ENCODE results near the gene TTC7B. TPM values are rescaled to one million over a fixed set of nuclear protein-coding genes. Genes with fewer than 3 reads are reported as not detected.

Gene TTC7B
- total and polyA plus RNA-seq, 2 donors (not counting 1 experiment from before 2014, with no cell fraction given), result 18.8 to 37.5 TPM

GRCh38 chr14:90740946-90741681 lies 75.1 kb downstream of the TTC7B start:
- DNase-seq (ENCODE audit: low read depth in 2 of 2), result no peak
- H3K4me1 ChIP-seq (ENCODE audit: control insufficient read depth, extremely low read depth, insufficient read depth, low read length), result no peaks in the 10 kb centered on the region
- no peak overlapping the region for H3K4me2 ChIP-seq (ENCODE audit: extremely low read depth, insufficient read depth, low read length)
- H3K9ac ChIP-seq (ENCODE audit: insufficient read depth, low read length), result no peak overlapping the region
- H2AFZ ChIP-seq (ENCODE audit: low read length), result no peak overlapping the region
- no peak overlapping the region for H3K4me3 ChIP-seq (replicated peaks in 1 of 4; ENCODE audit: control extremely low read depth in 1 of 4, insufficient read depth in 1 of 4, low read depth in 3 of 4, low read length in 4 of 4)
- H4K20me1 ChIP-seq (ENCODE audit: control insufficient read depth, extremely low read depth, insufficient read depth, low read length), result no peaks in the 10 kb centered on the region
- no peaks in the 10 kb centered on the region for H3K36me3 ChIP-seq (ENCODE audit: control insufficient read depth, insufficient read depth, low read length)
- no peaks in the 10 kb centered on the region for H3K27me3 ChIP-seq (ENCODE audit: control insufficient read depth, insufficient read depth, low read length)
- H3K79me2 ChIP-seq (ENCODE audit: control insufficient read depth, insufficient read depth, low read length), result no peaks in the 10 kb centered on the region
- H3K27ac ChIP-seq (ENCODE audit: insufficient read depth, low read length), result no peak overlapping the region
- no peak for TF ChIP-seq EZH2 (IDR thresholded peaks at IDR 0.05; ENCODE audit: low read length, missing control alignments)
- TF ChIP-seq, protein P1, sequence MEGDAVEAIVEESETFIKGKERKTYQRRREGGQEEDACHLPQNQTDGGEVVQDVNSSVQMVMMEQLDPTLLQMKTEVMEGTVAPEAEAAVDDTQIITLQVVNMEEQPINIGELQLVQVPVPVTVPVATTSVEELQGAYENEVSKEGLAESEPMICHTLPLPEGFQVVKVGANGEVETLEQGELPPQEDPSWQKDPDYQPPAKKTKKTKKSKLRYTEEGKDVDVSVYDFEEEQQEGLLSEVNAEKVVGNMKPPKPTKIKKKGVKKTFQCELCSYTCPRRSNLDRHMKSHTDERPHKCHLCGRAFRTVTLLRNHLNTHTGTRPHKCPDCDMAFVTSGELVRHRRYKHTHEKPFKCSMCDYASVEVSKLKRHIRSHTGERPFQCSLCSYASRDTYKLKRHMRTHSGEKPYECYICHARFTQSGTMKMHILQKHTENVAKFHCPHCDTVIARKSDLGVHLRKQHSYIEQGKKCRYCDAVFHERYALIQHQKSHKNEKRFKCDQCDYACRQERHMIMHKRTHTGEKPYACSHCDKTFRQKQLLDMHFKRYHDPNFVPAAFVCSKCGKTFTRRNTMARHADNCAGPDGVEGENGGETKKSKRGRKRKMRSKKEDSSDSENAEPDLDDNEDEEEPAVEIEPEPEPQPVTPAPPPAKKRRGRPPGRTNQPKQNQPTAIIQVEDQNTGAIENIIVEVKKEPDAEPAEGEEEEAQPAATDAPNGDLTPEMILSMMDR (conservative IDR thresholded peaks at IDR 0.05 in 1 of 2, IDR thresholded peaks at IDR 0.05 in 1 of 2; ENCODE audit: low read depth in 1 of 2, low read length in 2 of 2), result no peak
- H3K9me3 ChIP-seq (ENCODE audit: control insufficient read depth, insufficient read depth, low read depth, low read length), result no peaks in the 10 kb centered on the region

DNA sequence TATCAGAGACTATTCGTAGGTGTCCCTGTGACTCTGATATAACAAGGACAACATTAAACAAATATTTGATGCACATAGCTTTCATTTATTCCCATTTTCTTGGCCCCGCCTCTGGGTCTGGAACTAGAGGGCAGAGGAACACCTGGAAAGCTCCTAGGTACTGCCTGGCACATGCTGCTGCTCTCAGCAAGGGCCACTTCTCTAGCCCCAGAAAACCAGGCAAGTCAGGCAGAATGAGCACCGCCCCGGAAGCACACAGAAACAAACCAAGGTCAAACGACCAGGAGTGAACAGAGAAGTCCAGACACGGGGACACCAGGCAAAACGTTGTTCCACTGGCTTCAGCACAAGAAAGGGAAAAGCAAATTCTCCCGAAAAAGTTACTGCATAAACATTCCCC lies 76.1 kb downstream of the TTC7B start:
- H2AFZ ChIP-seq (ENCODE audit: low read length), result no peak overlapping the region
- H3K27me3 ChIP-seq (ENCODE audit: control insufficient read depth, insufficient read depth, low read length), result no peaks in the 10 kb centered on the region
- no peaks in the 10 kb centered on the region for H4K20me1 ChIP-seq (ENCODE audit: control insufficient read depth, extremely low read depth, insufficient read depth, low read length)
- no peak for DNase-seq (ENCODE audit: low read depth in 2 of 2)
- no peaks in the 10 kb centered on the region for H3K36me3 ChIP-seq (ENCODE audit: control insufficient read depth, insufficient read depth, low read length)
- H3K4me3 ChIP-seq (replicated peaks in 1 of 4; ENCODE audit: control extremely low read depth in 1 of 4, insufficient read depth in 1 of 4, low read depth in 3 of 4, low read length in 4 of 4), result no peak overlapping the region
- TF ChIP-seq EZH2 (IDR thresholded peaks at IDR 0.05; ENCODE audit: low read length, missing control alignments), result no peak
- TF ChIP-seq, protein P1 (conservative IDR thresholded peaks at IDR 0.05 in 1 of 2, IDR thresholded peaks at IDR 0.05 in 1 of 2; ENCODE audit: low read depth in 1 of 2, low read length in 2 of 2), result no peak
- H3K9ac ChIP-seq (ENCODE audit: insufficient read depth, low read length), result no peak overlapping the region
- no peak overlapping the region for H3K27ac ChIP-seq (ENCODE audit: insufficient read depth, low read length)
- H3K9me3 ChIP-seq (ENCODE audit: control insufficient read depth, insufficient read depth, low read depth, low read length), result no peaks in the 10 kb centered on the region
- H3K79me2 ChIP-seq (ENCODE audit: control insufficient read depth, insufficient read depth, low read length), result no peaks in the 10 kb centered on the region
- no peaks in the 10 kb centered on the region for H3K4me1 ChIP-seq (ENCODE audit: control insufficient read depth, extremely low read depth, insufficient read depth, low read length)
- H3K4me2 ChIP-seq (ENCODE audit: extremely low read depth, insufficient read depth, low read length), result no peak overlapping the region

DNA sequence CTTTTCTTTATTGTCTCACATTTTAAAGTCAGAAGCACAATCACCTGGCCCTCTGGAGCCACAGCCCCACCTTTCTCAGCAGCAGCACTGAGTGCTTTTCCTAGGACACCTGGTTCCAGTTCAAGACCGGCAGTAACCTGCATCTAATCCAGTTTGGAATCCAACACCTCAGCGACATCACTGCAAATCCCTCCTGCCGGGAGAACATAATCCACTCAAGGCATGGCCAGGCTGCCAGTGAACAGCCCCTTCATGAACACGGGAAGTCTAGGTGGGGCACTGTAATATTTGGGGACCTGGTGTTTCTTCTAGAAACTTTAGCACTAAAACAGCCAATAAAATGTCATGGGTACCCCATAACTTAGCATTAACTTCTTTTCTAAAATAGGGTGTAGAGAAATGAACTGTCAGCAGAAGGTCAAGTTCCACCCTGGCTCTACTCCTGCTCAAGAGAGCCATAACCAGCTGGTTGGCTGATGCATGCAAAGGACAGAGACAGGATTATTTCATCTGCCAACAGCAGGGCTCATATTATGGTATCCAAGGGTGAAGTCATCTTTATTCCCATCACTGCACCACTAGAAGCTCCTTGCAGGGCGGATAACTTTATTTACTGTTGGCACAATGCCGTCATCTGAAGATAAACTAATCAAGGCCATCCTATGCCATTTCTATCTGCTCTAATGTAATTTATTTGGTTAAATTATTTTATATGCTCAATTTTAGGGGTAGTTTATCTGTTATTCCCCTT lies 76.7 kb downstream of the TTC7B start:
- H3K4me1 ChIP-seq (ENCODE audit: control insufficient read depth, extremely low read depth, insufficient read depth, low read length), result no peaks in the 10 kb centered on the region
- no peaks in the 10 kb centered on the region for H3K36me3 ChIP-seq (ENCODE audit: control insufficient read depth, insufficient read depth, low read length)
- TF ChIP-seq, protein P1 (conservative IDR thresholded peaks at IDR 0.05 in 1 of 2, IDR thresholded peaks at IDR 0.05 in 1 of 2; ENCODE audit: low read depth in 1 of 2, low read length in 2 of 2), result no peak
- TF ChIP-seq EZH2 (IDR thresholded peaks at IDR 0.05; ENCODE audit: low read length, missing control alignments), result no peak
- no peak overlapping the region for H2AFZ ChIP-seq (ENCODE audit: low read length)
- H4K20me1 ChIP-seq (ENCODE audit: control insufficient read depth, extremely low read depth, insufficient read depth, low read length), result no peaks in the 10 kb centered on the region
- H3K79me2 ChIP-seq (ENCODE audit: control insufficient read depth, insufficient read depth, low read length), result no peaks in the 10 kb centered on the region
- no peak overlapping the region for H3K4me2 ChIP-seq (ENCODE audit: extremely low read depth, insufficient read depth, low read length)
- no peaks in the 10 kb centered on the region for H3K27me3 ChIP-seq (ENCODE audit: control insufficient read depth, insufficient read depth, low read length)
- no peaks in the 10 kb centered on the region for H3K9me3 ChIP-seq (ENCODE audit: control insufficient read depth, insufficient read depth, low read depth, low read length)
- H3K9ac ChIP-seq (ENCODE audit: insufficient read depth, low read length), result no peak overlapping the region
- H3K27ac ChIP-seq (ENCODE audit: insufficient read depth, low read length), result no peak overlapping the region
- DNase-seq (ENCODE audit: low read depth in 2 of 2), result peak in 1 of 2 donors; percentile 25
- no peak overlapping the region for H3K4me3 ChIP-seq (replicated peaks in 1 of 4; ENCODE audit: control extremely low read depth in 1 of 4, insufficient read depth in 1 of 4, low read depth in 3 of 4, low read length in 4 of 4)

Measured in fibroblast of lung (primary cell).